ENCODE data around the gene ACACA.

Gene ACACA

DNA sequence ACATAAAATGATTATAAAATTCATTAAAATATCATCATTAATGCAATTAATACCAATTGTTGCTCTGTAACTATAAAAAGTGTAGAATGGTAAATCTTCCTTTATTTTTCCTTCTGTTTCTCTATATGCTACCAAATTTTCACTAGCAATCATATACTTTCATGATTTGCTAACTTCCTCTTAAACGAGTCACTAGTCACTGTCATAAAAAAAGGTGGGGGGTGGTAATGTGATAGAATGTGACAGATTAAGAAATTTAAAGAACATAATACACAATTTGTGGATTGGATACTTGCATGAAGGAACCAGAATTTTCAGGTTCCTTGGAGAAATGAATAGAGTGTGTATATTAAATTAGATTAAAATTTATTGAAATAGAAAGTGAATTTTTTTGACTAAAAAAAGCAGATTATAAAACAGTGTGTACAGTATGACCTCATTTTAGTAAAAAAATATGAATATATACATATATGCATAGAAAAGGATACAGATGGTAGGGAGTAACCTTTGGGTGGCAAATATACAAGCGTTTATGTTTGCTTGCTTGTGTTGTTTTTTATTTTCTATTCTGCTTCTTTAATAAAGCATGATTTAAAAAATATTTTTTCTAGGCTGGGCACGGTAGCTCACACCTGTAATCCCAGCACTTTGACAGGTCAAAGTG, 87.6 kb downstream of the ACACA start:
- TF ChIP-seq CTCF (conservative IDR thresholded peaks at IDR 0.05; ENCODE audit: low read depth, low read length): no peak
- no peak for DNase-seq (ENCODE audit: low read depth)
- H3K4me3 ChIP-seq (ENCODE audit: low read length): no peak overlapping the region

- H3K4me3 ChIP-seq (ENCODE audit: low read length): no peak overlapping the region
- no peak for TF ChIP-seq CTCF (conservative IDR thresholded peaks at IDR 0.05; ENCODE audit: low read depth, low read length)
- DNase-seq (ENCODE audit: low read depth): no peak
Observed at GRCh38 chr17:37317867-37318266, 88.8 kb downstream of the ACACA start.

- no peak for TF ChIP-seq CTCF (conservative IDR thresholded peaks at IDR 0.05; ENCODE audit: low read depth, low read length)
- no peak overlapping the region for H3K4me3 ChIP-seq (ENCODE audit: low read length)
- DNase-seq (ENCODE audit: low read depth): no peak
Observed at GRCh38 chr17:37315601-37316000, 91.0 kb downstream of the ACACA start.

GRCh38 chr17:37312137-37312923, 94.3 kb downstream of the ACACA start:
- DNase-seq (ENCODE audit: low read depth): no peak
- H3K4me3 ChIP-seq (ENCODE audit: low read length): no peak overlapping the region
- TF ChIP-seq CTCF (conservative IDR thresholded peaks at IDR 0.05; ENCODE audit: low read depth, low read length): no peak

DNA sequence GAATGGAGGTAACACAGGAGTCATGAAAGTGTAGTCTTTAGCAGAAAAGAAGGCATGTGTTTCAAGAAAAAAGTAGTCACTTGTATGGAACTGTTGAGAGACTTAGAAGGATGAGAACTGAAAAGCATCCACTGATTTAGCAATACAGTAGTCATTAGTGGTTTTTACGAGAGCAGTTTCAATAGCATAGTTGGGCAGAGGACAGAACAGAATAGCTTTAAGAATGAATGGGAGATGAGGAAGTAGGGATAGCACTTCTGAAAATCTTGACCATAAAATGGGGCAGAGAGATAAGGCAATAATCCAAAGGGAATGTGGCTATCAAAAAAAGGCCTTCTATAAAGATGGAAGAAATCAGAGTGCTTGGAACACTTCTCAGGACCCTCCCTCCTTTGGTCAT, 95.7 kb downstream of the ACACA start:
- H3K4me3 ChIP-seq (ENCODE audit: low read length): no peak overlapping the region
- TF ChIP-seq CTCF (conservative IDR thresholded peaks at IDR 0.05; ENCODE audit: low read depth, low read length): no peak
- no peak for DNase-seq (ENCODE audit: low read depth)

DNA sequence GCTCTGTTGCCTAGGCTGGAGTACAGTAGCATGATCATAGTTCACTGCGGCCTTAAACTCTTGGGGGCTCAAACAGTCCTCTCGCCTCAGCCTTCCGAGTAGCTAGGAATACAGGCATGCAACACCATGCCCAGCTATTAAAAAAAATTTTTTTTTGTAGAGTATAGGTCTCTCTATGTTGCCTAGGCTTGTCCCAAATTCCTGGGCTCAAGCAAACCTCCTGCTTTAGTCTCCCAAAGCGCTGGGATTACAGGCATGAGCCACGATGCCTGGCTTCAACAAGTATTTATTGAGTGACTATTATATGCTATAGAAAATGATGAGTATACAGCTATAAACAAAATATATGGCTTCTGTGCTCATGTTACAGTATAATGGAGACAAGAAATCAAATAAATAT, 97.6 kb downstream of the ACACA start:
- TF ChIP-seq CTCF (conservative IDR thresholded peaks at IDR 0.05; ENCODE audit: low read depth, low read length): no peak
- H3K4me3 ChIP-seq (ENCODE audit: low read length): no peak overlapping the region
- DNase-seq (ENCODE audit: low read depth): no peak

DNA sequence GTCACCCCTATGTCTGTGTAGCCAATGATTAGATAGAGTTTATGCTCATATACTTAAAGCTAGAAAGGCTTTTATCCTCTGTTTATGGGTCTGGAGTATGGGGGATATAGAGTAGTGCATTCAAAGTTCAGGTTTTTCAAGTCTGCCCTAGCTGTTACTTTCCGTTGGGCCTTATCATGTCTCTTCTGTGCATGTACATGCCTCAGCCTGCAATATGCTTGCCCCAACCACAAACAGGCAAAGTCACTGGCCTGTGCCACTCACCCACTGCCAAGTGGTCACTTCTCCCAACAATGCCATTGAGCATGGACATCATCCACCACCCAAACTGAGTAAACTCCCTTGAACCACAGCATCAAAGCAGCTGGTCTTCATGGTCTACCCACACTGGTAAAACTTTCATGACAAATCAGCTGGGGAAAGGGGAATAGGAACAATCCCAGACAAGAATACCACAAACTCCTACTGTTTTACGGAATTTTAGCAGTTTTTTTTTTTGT, 101.2 kb downstream of the ACACA start:
- no peak for DNase-seq (ENCODE audit: low read depth)
- no peak for TF ChIP-seq CTCF (conservative IDR thresholded peaks at IDR 0.05; ENCODE audit: low read depth, low read length)
- H3K4me3 ChIP-seq (ENCODE audit: low read length): no peak overlapping the region

All from retinal pigment epithelial cell (primary cell).